ENCODE data around the gene MAP3K8.

GRCh38 chr10:30454744-30455510, 20.9 kb downstream of the MAP3K8 start:
- TF ChIP-seq, protein P1, sequence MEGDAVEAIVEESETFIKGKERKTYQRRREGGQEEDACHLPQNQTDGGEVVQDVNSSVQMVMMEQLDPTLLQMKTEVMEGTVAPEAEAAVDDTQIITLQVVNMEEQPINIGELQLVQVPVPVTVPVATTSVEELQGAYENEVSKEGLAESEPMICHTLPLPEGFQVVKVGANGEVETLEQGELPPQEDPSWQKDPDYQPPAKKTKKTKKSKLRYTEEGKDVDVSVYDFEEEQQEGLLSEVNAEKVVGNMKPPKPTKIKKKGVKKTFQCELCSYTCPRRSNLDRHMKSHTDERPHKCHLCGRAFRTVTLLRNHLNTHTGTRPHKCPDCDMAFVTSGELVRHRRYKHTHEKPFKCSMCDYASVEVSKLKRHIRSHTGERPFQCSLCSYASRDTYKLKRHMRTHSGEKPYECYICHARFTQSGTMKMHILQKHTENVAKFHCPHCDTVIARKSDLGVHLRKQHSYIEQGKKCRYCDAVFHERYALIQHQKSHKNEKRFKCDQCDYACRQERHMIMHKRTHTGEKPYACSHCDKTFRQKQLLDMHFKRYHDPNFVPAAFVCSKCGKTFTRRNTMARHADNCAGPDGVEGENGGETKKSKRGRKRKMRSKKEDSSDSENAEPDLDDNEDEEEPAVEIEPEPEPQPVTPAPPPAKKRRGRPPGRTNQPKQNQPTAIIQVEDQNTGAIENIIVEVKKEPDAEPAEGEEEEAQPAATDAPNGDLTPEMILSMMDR (IDR thresholded peaks at IDR 0.05; ENCODE audit: low read depth, low read length), result no peak
- TF ChIP-seq EZH2phosphoT487 (IDR thresholded peaks at IDR 0.05; ENCODE audit: low read depth), result no peak

All from OCI-LY3 (cell line).